ENCODE measurements around the gene RAB40C.
"Not testable (repeated sequence)": the region's sequence is repeated elsewhere in the genome, so short reads cannot be mapped to it uniquely, and the experiment has no call there.

RAB40C gene

GRCh38 chr16:586645-587590 lies 2.9 kb upstream of the RAB40C start:
- in situ Hi-C loops (cut with MboI; ENCODE audit: low sequenced_read_pairs), result no loop called here

DNA sequence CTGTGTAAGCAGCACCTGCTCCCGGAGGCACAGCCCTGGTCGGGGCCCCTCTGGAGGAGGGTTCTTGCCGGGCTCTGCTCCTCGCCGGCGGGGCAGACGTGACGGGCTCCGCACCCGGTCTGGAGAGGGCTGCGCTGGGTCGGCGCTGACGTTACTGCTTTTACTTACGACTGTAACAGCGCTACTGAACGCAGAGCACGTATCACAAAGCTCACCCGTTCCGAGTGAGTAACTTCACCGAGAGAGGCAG lies 1.3 kb upstream of the RAB40C start:
- in situ Hi-C loops (cut with MboI; ENCODE audit: low sequenced_read_pairs), result no loop called here

- in situ Hi-C loops (cut with MboI; ENCODE audit: low sequenced_read_pairs), result no loop called here
These were observed 793 bp upstream of the RAB40C start for GRCh38 chr16:588889-589657.

DNA sequence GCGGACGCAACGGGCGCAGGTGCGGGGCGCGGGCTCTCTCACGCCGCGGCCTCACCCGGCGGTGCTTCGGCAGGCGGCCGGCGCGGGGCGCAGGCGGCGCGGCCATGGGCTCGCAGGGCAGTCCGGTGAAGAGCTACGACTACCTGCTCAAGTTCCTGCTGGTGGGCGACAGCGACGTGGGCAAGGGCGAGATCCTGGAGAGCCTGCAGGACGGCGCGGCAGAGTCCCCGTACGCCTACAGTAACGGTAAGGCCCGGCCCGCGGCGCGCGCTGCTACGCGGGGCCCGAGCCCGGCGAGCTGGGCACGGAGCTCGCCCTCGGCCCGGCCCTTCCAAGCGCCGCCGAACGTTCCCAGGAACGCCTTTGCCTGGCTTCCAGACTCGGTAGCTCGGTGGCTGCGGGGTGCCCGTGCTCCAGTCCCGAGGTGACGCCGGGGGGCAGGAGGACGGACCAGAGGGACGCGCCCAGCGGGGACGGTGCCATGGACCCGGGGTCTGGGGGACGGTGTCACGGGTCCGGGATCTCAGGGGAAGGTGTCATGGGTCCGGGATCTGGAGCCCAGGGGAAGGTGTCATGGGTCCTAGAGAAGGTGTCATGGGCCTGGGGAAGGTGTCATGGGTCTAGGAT lies 435 bp downstream of the RAB40C start:
- in situ Hi-C loops (cut with MboI; ENCODE audit: low sequenced_read_pairs), result no loop called here

DNA sequence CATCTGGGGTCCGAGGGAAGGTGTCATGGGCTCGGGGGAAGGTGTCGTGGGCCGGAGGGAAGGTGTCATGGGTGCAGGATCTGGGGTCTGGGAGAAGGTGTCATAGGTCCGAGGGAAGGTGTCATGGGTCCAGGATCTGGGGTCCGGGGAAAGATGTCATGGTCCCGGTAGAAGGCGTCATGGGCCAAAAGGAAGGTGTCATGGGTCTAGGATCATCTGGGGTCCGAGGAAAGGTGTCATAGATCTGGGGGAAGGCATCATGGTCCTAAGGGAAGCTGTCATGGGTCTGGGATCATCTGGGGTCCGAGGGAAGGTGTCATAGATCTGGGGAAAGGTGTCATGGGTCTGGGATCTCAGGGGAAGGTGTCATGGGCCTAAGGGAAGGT lies 942 bp downstream of the RAB40C start:
- in situ Hi-C loops (cut with MboI; ENCODE audit: low sequenced_read_pairs), result no loop called here

GRCh38 chr16:591231-591630 lies 1.4 kb downstream of the RAB40C start:
- in situ Hi-C loops (cut with MboI; ENCODE audit: low sequenced_read_pairs), result no loop called here

GRCh38 chr16:591892-592517 lies 2.1 kb downstream of the RAB40C start:
- in situ Hi-C loops (cut with MboI; ENCODE audit: low sequenced_read_pairs), result no loop called here

DNA sequence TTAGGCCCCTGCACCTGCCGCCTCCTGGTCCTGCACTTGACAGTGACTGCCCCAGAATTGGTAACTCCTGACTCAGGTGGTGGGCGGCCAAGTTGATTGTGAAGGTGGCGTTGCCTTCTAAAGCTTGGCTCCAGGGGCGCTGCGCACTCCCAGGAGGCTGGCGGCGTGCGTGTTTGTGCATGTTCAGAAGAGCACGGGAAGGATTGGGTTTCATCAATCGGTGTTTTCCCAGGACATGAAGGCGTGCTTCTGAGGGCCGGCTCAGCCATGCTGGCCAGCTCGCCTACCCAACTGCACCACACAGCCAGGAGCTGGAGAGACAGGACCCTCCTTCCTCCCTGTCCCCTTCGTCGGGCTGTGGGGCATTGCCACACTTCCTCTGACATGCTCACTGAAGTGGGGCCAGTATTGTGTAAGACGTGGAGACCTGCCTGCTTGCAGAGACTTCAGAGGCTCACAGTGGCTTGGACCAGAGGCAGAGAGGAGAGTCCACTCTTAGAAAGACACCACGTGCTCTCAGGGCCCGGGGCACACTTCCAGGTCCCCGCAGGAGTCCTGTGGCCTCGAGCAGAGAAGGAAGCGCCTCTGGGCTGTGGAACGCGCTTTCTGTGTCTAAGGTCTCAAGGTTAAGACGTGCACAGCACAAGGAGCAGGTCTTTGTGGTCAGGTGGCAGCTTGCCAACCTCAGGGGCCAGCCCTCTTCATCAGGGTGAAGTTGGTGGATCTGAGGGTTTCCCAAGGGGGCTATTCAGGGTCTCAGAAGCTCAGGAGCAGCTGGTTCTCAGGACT lies 2.8 kb downstream of the RAB40C start:
- in situ Hi-C loops (cut with MboI; ENCODE audit: low sequenced_read_pairs), result no loop called here

DNA sequence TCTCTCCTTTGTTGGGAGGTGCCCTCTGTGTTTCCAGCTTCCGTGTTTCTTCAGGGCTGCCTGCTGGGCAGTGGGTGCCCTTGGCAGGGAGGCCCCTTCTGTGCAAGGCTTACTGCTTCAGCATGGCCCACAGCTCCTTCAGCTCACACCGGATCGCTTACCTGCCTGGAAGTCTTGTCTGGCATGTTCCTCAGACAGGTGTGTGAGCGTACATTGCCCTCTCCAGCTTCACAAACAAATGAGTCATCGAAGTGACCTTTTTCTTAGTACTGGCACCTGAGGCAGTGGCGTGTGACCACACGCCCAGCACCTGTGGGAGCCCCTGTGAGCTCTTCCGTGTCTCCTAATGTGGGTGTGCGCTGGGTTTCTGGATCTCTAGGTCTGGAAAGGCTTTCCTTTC lies 3.5 kb downstream of the RAB40C start:
- in situ Hi-C loops (cut with MboI; ENCODE audit: low sequenced_read_pairs), result no loop called here

DNA sequence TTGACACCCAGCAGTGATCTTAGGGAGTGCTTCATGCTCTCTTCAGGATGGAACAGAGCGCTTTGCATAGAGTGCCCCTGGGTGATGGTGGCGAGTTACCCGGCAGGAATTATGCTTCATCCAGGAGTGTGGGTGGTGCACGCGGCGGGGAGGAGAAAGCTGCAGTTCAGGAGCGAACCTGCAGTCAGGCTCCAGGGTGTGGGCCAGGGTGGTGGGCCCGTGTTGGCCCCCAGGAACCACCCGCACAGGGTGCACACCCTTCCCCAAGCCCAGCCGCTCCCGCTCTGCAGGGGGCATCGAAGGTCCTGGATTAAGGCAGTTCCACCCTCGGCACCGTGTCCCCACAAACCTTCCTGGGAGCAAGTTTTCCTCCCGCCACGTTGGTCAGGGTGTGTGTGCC lies 3.9 kb downstream of the RAB40C start:
- in situ Hi-C loops (cut with MboI; ENCODE audit: low sequenced_read_pairs), result no loop called here

DNA sequence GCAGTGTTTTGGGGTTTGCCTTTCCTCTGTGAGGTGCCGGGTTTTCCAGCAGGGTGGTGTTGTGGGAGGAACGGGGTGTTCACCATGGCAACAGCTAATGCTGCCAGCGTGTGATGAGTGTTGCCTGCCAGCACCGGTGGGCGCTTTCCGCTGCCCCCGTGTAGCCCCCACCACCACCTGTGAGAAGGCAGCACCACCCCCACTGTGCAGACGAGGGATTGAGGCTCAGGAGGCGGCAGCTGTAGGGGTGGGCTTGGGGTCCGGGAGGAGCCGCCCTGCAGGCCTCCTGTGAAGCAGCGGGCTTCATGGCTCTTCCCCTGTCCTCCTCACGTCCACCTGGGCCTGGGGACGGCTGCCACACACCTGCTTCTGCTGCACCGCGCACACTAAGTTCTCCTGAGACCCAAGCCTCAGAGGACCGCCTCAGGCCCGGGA lies 5.2 kb downstream of the RAB40C start:
- in situ Hi-C loops (cut with MboI; ENCODE audit: low sequenced_read_pairs), result no loop called here

GRCh38 chr16:595942-596735 lies 6.3 kb downstream of the RAB40C start:
- in situ Hi-C loops (cut with MboI; ENCODE audit: low sequenced_read_pairs), result no loop called here

DNA sequence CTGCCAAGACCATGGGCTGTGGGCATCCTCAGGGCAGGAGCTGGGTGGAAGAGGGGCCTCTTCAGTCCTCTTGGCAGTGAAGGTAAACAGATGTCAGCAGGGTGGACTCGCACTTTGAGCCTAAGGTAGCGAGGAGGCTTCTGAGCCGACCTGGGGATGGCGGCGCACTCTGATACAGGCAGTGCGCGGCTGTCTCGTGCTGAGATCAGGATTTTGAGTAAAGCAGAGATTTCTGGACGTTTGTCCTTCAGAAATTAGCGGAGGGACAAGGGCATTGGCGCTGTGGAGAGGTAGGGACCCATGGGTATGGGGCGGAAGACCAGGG lies 6.8 kb downstream of the RAB40C start:
- in situ Hi-C loops (cut with MboI; ENCODE audit: low sequenced_read_pairs), result no loop called here

DNA sequence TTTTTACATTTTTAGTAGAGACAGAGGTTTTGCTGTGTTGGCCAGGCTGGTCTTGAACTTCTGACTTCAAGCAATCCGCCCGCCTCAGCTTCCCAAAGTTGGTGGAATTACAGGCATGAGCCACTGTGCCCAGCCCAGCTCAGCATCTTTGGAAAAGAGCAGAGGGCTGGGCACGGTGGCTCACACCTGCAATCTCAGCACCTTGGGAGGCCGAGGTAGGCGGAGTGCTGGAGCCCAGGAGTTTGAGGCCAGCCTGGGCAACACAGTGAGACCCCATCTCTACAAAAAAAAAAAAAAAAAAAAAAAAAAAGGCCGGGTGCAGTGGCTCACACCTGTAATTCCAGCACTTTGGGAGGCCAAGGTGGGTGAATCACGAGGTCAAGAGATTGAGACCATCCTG lies 7.8 kb downstream of the RAB40C start:
- in situ Hi-C loops (cut with MboI; ENCODE audit: low sequenced_read_pairs), result not testable (repeated sequence)

- in situ Hi-C loops (cut with MboI; ENCODE audit: low sequenced_read_pairs), result no loop called here
These were observed 9.2 kb downstream of the RAB40C start for GRCh38 chr16:598823-599739.

- in situ Hi-C loops (cut with MboI; ENCODE audit: low sequenced_read_pairs), result no loop called here
These were observed 10.9 kb downstream of the RAB40C start for GRCh38 chr16:600781-601180.

DNA sequence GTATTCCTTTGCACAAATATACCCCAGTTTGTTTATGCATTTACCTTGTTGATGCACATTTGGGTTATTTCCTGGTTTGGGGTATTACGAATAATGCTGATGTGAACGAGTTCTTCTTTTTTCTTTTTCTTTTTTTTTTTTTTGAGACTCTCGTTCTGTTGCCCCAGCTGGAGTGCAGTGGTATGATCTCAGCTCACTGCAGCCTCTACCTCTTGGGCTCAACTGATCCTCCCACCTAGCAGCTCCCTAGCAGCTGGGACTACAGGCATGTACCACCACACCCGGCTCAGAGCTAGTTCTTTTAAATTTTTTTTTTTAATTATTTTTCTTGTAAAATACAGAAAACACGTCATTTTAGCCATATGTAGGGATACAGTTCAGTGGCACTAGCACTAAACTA lies 14.1 kb downstream of the RAB40C start:
- in situ Hi-C loops (cut with MboI; ENCODE audit: low sequenced_read_pairs), result no loop called here

DNA sequence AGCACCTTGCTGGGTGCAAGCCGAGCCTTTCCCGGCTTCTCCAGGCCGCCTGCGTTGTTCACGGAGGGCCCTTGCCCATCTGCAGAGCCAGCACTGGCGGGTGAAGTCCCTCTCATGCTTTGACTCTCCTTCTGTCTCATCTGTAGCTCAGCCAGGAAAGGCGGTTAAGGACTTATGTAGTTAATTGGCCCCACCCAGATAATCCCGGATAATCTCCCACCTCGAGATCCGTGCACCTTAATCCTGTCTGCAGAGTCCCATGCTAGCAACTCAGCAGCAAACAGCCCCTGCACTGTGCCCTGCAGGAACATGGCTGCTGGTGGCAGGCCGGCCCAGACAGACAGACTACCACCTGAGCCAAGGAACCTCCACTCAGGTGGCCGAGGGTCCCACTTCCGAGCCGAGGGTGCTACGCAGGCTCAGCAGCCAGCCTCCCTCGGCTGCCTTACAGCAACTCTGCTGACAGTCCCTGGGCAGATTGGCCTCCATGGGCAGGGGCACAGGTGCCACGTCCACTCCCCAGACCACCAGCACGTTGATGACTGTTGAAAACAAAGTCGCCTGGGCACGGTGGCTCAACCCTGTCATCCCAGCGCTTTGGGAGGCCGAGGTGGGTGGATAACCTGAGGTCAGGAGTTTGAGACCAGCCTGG lies 16.9 kb downstream of the RAB40C start:
- in situ Hi-C loops (cut with MboI; ENCODE audit: low sequenced_read_pairs), result no loop called here
